LNCaP clone FGC (cell line): ENCODE measurements around the gene TNFRSF9.
"Not testable (repeated sequence)": the region's sequence is repeated elsewhere in the genome, so short reads cannot be mapped to it uniquely, and the experiment has no call there.

Source experiments
- DNase-seq: peaks from one replicate; pipeline ENCODE4 v3.0.0-alpha.2; 2011; ENCODE audit warnings: low read depth
- H3K4me3 ChIP-seq: 2 replicates; pipeline ENCODE4 v1.5.1; 2011; ENCODE audit warnings: mild to moderate bottlenecking, low read depth, low read length, control low read depth
- TF ChIP-seq, protein P1 (sequence below): IDR thresholded peaks from 2 replicates; pipeline ENCODE4 v1.5.1; 2012; ENCODE audit warnings: mild to moderate bottlenecking; ENCODE audit not compliant: control insufficient read depth, insufficient read depth; ENCODE audit errors: extremely low read depth

TNFRSF9 gene

DNA sequence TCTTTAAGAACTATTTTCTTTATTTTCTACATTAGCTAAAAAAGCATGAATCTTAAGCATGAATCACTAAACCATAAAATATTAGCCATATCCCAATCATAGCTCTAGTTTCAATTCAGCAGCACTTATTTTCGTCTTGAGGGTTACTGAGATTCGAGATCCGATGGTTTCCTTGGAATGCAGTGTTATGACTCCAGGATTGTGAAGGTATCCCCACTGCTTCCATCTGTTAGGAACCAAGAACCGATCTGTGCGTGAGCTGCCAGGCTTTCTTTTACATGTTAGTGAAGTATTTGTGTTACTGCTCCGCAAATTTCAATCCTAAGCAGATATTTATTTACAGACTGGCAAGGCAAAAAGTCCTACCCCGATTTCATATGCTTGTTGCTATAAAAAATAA, 18.8 kb downstream of the TNFRSF9 start:
- DNase-seq, result no peak
- TF ChIP-seq, protein P1, sequence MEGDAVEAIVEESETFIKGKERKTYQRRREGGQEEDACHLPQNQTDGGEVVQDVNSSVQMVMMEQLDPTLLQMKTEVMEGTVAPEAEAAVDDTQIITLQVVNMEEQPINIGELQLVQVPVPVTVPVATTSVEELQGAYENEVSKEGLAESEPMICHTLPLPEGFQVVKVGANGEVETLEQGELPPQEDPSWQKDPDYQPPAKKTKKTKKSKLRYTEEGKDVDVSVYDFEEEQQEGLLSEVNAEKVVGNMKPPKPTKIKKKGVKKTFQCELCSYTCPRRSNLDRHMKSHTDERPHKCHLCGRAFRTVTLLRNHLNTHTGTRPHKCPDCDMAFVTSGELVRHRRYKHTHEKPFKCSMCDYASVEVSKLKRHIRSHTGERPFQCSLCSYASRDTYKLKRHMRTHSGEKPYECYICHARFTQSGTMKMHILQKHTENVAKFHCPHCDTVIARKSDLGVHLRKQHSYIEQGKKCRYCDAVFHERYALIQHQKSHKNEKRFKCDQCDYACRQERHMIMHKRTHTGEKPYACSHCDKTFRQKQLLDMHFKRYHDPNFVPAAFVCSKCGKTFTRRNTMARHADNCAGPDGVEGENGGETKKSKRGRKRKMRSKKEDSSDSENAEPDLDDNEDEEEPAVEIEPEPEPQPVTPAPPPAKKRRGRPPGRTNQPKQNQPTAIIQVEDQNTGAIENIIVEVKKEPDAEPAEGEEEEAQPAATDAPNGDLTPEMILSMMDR, result no peak
- H3K4me3 ChIP-seq, result no peak overlapping the region

- TF ChIP-seq, protein P1, result no peak
- no peak for DNase-seq
Observed at GRCh38 chr1:7919880-7920279, 20.8 kb downstream of the TNFRSF9 start.

GRCh38 chr1:7917971-7918370, 22.7 kb downstream of the TNFRSF9 start:
- DNase-seq, H3K4me3 ChIP-seq: not testable (repeated sequence)

More at GRCh38 chr1:7919880-7920279, 20.8 kb downstream of the TNFRSF9 start:
- no peak overlapping the region for H3K4me3 ChIP-seq

DNA sequence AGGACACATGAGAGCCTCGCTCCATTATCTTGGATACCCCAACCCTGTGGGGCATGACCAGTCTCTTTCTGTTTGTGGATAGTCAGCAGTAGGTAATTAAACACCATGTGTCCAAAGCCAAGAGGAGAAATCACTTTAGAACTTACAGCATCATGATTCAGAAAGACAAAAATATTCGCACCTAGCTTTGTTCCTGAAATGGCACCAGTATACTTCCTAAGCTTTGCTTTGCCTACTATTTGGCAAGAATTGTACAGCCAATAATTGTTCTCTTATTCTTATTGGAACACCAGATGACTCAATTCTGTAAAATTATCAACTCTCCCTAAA, 24.2 kb downstream of the TNFRSF9 start:
- H3K4me3 ChIP-seq, result no peak overlapping the region
- DNase-seq, result no peak
- TF ChIP-seq, protein P1, result no peak

- no peak overlapping the region for H3K4me3 ChIP-seq
- no peak for DNase-seq
- TF ChIP-seq, protein P1, result no peak
Observed at GRCh38 chr1:7915826-7916500, 24.7 kb downstream of the TNFRSF9 start.

- TF ChIP-seq, protein P1, result no peak
- DNase-seq, result no peak
- H3K4me3 ChIP-seq, result no peak overlapping the region
Observed at GRCh38 chr1:7912743-7913557, 27.7 kb downstream of the TNFRSF9 start.

- no peak for DNase-seq
- TF ChIP-seq, protein P1, result no peak
- no peak overlapping the region for H3K4me3 ChIP-seq
Observed at GRCh38 chr1:7912145-7912544, 28.5 kb downstream of the TNFRSF9 start.
